ENCODE data around the gene TMEM161A.

TMEM161A gene

GRCh38 chr19:19147344-19147743, 9.1 kb upstream of the TMEM161A start:
- no peak overlapping the region for H3K4me3 ChIP-seq (ENCODE audit: low read depth, low read length)
- no peak for DNase-seq (ENCODE audit: low read depth)
- no peak for TF ChIP-seq CTCF (IDR thresholded peaks at IDR 0.05; ENCODE audit: low read depth, low read length, missing control alignments)
- in situ Hi-C loops (cut with HindIII; ENCODE audit: low sequenced_read_pairs), result no loop called here

GRCh38 chr19:19146865-19147264, 8.6 kb upstream of the TMEM161A start:
- no peak for TF ChIP-seq CTCF (IDR thresholded peaks at IDR 0.05; ENCODE audit: low read depth, low read length, missing control alignments)
- no peak for DNase-seq (ENCODE audit: low read depth)
- in situ Hi-C loops (cut with HindIII; ENCODE audit: low sequenced_read_pairs), result no loop called here
- no peak overlapping the region for H3K4me3 ChIP-seq (ENCODE audit: low read depth, low read length)

GRCh38 chr19:19145684-19146608, 7.7 kb upstream of the TMEM161A start:
- in situ Hi-C loops (cut with HindIII; ENCODE audit: low sequenced_read_pairs), result no loop called here
- H3K4me3 ChIP-seq (ENCODE audit: low read depth, low read length), result no peak overlapping the region
- DNase-seq (ENCODE audit: low read depth), result no peak
- peak; percentile 93 for TF ChIP-seq CTCF (IDR thresholded peaks at IDR 0.05; ENCODE audit: low read depth, low read length, missing control alignments)

GRCh38 chr19:19145281-19145680, 7.0 kb upstream of the TMEM161A start:
- no peak overlapping the region for H3K4me3 ChIP-seq (ENCODE audit: low read depth, low read length)
- in situ Hi-C loops (cut with HindIII; ENCODE audit: low sequenced_read_pairs), result no loop called here
- no peak for DNase-seq (ENCODE audit: low read depth)
- no peak for TF ChIP-seq CTCF (IDR thresholded peaks at IDR 0.05; ENCODE audit: low read depth, low read length, missing control alignments)

GRCh38 chr19:19142347-19142746, 4.1 kb upstream of the TMEM161A start:
- no peak for TF ChIP-seq CTCF (IDR thresholded peaks at IDR 0.05; ENCODE audit: low read depth, low read length, missing control alignments)

GRCh38 chr19:19140476-19140875, 2.2 kb upstream of the TMEM161A start:
- DNase-seq (ENCODE audit: low read depth), result no peak
- H3K4me3 ChIP-seq (ENCODE audit: low read depth, low read length), result no peak overlapping the region
- in situ Hi-C loops (cut with HindIII; ENCODE audit: low sequenced_read_pairs), result no loop called here
- no peak for TF ChIP-seq CTCF (IDR thresholded peaks at IDR 0.05; ENCODE audit: low read depth, low read length, missing control alignments)

More at GRCh38 chr19:19142347-19142746, 4.1 kb upstream of the TMEM161A start:
- in situ Hi-C loops (cut with HindIII; ENCODE audit: low sequenced_read_pairs), result no loop called here
- DNase-seq (ENCODE audit: low read depth), result no peak
- H3K4me3 ChIP-seq (ENCODE audit: low read depth, low read length), result no peak overlapping the region

Data from astrocyte of the cerebellum (primary cell).